GM18507 (cell line): Measurements from ENCODE around the gene METTL6.
"Not testable (repeated sequence)": the region's sequence is repeated elsewhere in the genome, so short reads cannot be mapped to it uniquely, and the experiment has no call there.

Experiments
- DNase-seq: peaks from one replicate; pipeline ENCODE4 v3.0.0; 2011; ENCODE audit warnings: low read depth; ENCODE audit not compliant: insufficient read length; ENCODE audit errors: extremely low spot score
- FAIRE-seq: peaks from 2 replicates; lab custom pipeline; 2011; peaks lifted over from hg19 to GRCh38; lab: Jason Lieb, UNC

Gene METTL6

GRCh38 chr3:15380980-15381890 is 46.1 kb downstream of the METTL6 start:
- DNase-seq (no peak), FAIRE-seq (no peak)

GRCh38 chr3:15377961-15378791 is 49.2 kb downstream of the METTL6 start:
- FAIRE-seq (peak; percentile 98), DNase-seq (no peak)

- DNase-seq (no peak), FAIRE-seq (no peak)
These were observed 51.8 kb downstream of the METTL6 start for GRCh38 chr3:15375461-15376000.

- FAIRE-seq: no peak
- DNase-seq: no peak
These were observed 54.4 kb downstream of the METTL6 start for GRCh38 chr3:15372918-15373317.

- FAIRE-seq (no peak), DNase-seq (no peak)
These were observed 58.7 kb downstream of the METTL6 start for GRCh38 chr3:15368561-15369135.

- FAIRE-seq (no peak), DNase-seq (no peak)
These were observed 60.3 kb downstream of the METTL6 start for GRCh38 chr3:15367059-15367458.

- DNase-seq, FAIRE-seq: not testable (repeated sequence)
These were observed 63.3 kb downstream of the METTL6 start for GRCh38 chr3:15364078-15364477.

GRCh38 chr3:15361494-15362214 is 65.7 kb downstream of the METTL6 start:
- FAIRE-seq (peak; percentile 98), DNase-seq (peak; percentile 54)

- DNase-seq (no peak), FAIRE-seq (peak; percentile 31)
These were observed 66.4 kb downstream of the METTL6 start for GRCh38 chr3:15360788-15361493.
